CD14-positive monocyte (primary cell): ENCODE results near the gene SLCO3A1. TPM values are rescaled to one million over a fixed set of nuclear protein-coding genes. Genes with fewer than 3 reads are reported as not detected.

Experiments
- DNase-seq, 3 donors: peaks; one replicate each; pipeline ENCODE4 v3.0.0-alpha.2; 2011 to 2022
- H2AFZ ChIP-seq: 2 replicates; pipeline ENCODE4 v1.6.0; 2012; ENCODE audit warnings: mild to moderate bottlenecking, low read depth, low read length, inconsistent platforms; ENCODE audit not compliant: insufficient read depth, poor library complexity, severe bottlenecking
- H3K27ac ChIP-seq, 2 donors: 1 replicate in 1 of 2; 2 replicates in 1 of 2; pipeline ENCODE4 v1.5.1; 2012 to 2013; ENCODE audit warnings: low read length in 2 of 2, control low read depth in 1 of 2, inconsistent platforms in 1 of 2, low read depth in 1 of 2, mild to moderate bottlenecking in 1 of 2
- H3K27me3 ChIP-seq, 2 donors: one replicate each; pipeline versions ENCODE4 v1.6.0 to v1.6.1; 2011 to 2013; ENCODE audit warnings: low read length in 2 of 2; ENCODE audit not compliant: control insufficient read depth in 2 of 2, insufficient read depth in 2 of 2
- H3K36me3 ChIP-seq, 2 donors: replicated peaks in 1 of 2; 1 replicate in 1 of 2; 2 replicates in 1 of 2; pipeline versions ENCODE4 v1.5.1 to v1.6.1; 2012 to 2013; ENCODE audit warnings: low read length in 2 of 2, control low read depth in 1 of 2, inconsistent platforms in 1 of 2, mild to moderate bottlenecking in 1 of 2; ENCODE audit not compliant: insufficient read depth in 2 of 2, control insufficient read depth in 1 of 2
- H3K4me1 ChIP-seq, 2 donors: 1 replicate in 1 of 2; 2 replicates in 1 of 2; pipeline versions ENCODE4 v1.5.1 to v1.6.1; 2012 to 2013; ENCODE audit warnings: low read length in 2 of 2, control low read depth in 1 of 2, inconsistent platforms in 1 of 2, mild to moderate bottlenecking in 1 of 2, moderate library complexity in 1 of 2; ENCODE audit not compliant: insufficient read depth in 2 of 2, control insufficient read depth in 1 of 2
- H3K4me2 ChIP-seq: replicated peaks from 2 replicates; pipeline ENCODE3; 2012; ENCODE audit warnings: low read length, moderate library complexity, mild to moderate bottlenecking; ENCODE audit not compliant: poor library complexity, severe bottlenecking; ENCODE audit errors: extremely low read depth
- H3K4me3 ChIP-seq, 3 experiments: fragments of 200-600 bp in 1 of 3; sonication (generic) in 1 of 3; replicated peaks in 1 of 3; 1 replicate in 2 of 3; 2 replicates in 1 of 3; pipeline ENCODE4 v1.5.1; 2011 to 2013; ENCODE audit warnings: low read length in 3 of 3, mild to moderate bottlenecking in 3 of 3, control low read depth in 2 of 3, low read depth in 2 of 3, inconsistent platforms in 1 of 3, moderate library complexity in 1 of 3
- H3K79me2 ChIP-seq: 2 replicates; pipeline ENCODE4 v1.6.0; 2012; ENCODE audit warnings: mild to moderate bottlenecking, control low read depth, inconsistent platforms, low read length, moderate library complexity; ENCODE audit not compliant: insufficient read depth
- H3K9ac ChIP-seq: 2 replicates; pipeline ENCODE4 v1.6.0; 2017; ENCODE audit warnings: low read length, mild to moderate bottlenecking; ENCODE audit not compliant: insufficient read depth, poor library complexity, severe bottlenecking
- H3K9me3 ChIP-seq, 2 donors: replicated peaks in 1 of 2; 1 replicate in 1 of 2; 2 replicates in 1 of 2; pipeline versions ENCODE4 v1.5.1 to v1.6.1; 2012 to 2013; ENCODE audit warnings: low read length in 2 of 2, control low read depth in 1 of 2; ENCODE audit not compliant: control insufficient read depth in 1 of 2, insufficient read depth in 1 of 2
- H4K20me1 ChIP-seq: 2 replicates; pipeline ENCODE4 v1.6.0; 2012; ENCODE audit warnings: mild to moderate bottlenecking, low read length, control low read depth, moderate library complexity; ENCODE audit not compliant: insufficient read depth
- H3K27ac Mint-ChIP-seq, 7 donors: one replicate each; pipeline ENCODE4 v1.8.0; 2020; ENCODE audit warnings: mild to moderate bottlenecking in 7 of 7, mixed read lengths in 7 of 7, moderate library complexity in 6 of 7, inconsistent platforms in 2 of 7
- H3K27me3 Mint-ChIP-seq, 3 donors: one replicate each; pipeline ENCODE4 v1.8.0; 2021 to 2022; ENCODE audit warnings: low read depth in 3 of 3, mild to moderate bottlenecking in 3 of 3, mixed read lengths in 3 of 3, moderate library complexity in 3 of 3, inconsistent platforms in 1 of 3
- H3K36me3 Mint-ChIP-seq, 2 donors: one replicate each; pipeline ENCODE4 v1.8.0; 2020; ENCODE audit warnings: mixed read lengths in 2 of 2, inconsistent platforms in 1 of 2, mild to moderate bottlenecking in 1 of 2
- H3K4me1 Mint-ChIP-seq: one replicate; pipeline ENCODE4 v1.8.0; 2020; ENCODE audit warnings: mild to moderate bottlenecking, mixed read lengths
- H3K4me3 Mint-ChIP-seq, 2 donors: one replicate each; pipeline ENCODE4 v1.8.0; 2020; ENCODE audit warnings: mild to moderate bottlenecking in 2 of 2, mixed read lengths in 2 of 2, moderate library complexity in 1 of 2
- H3K9me3 Mint-ChIP-seq, 7 donors: one replicate each; pipeline ENCODE4 v1.8.0; 2020 to 2022; ENCODE audit warnings: mixed read lengths in 7 of 7, mild to moderate bottlenecking in 6 of 7, moderate library complexity in 6 of 7, inconsistent platforms in 2 of 7
- CTCF ChIP-seq: fragments of 200-600 bp; IDR thresholded peaks from one replicate; pipeline ENCODE4 v1.8.0; 2022; ENCODE audit warnings: antibody characterized with exemption, mild to moderate bottlenecking
- WGBS: methylation state at CpG from one replicate; pipeline ENCODE4 v1.1.5; 2013; ENCODE audit warnings: missing lambda C conversion rate; ENCODE audit not compliant: insufficient coverage; 5-methylcytosine and 5-hydroxymethylcytosine counted together
- intact Hi-C, 2 donors: fragments of 100-400 bp; cut with micrococcal nuclease; formaldehyde crosslinking; loops; one replicate each; pipeline versions ENCODE4 v1.15.0 to v1.15.1; 2023
- polyA plus RNA-seq, 3 donors: library from polyadenylated mRNA; depleted of rRNA in 1 of 3; unstranded in 2 of 3; stranded (reverse) in 1 of 3; fragments of 300-500 nt in 2 of 3; fragments of >200 nt in 1 of 3; fragmentation: Illumina TruSeq in 2 of 3; gene quantifications; 1 replicate in 2 of 3; 2 replicates in 1 of 3; pipeline ENCODE4 v1.2.3, GENCODE V29; 2012 to 2021

SLCO3A1 gene
- polyA plus RNA-seq, 3 donors: 53.7 to 76.2 (median 62.8) TPM

DNA sequence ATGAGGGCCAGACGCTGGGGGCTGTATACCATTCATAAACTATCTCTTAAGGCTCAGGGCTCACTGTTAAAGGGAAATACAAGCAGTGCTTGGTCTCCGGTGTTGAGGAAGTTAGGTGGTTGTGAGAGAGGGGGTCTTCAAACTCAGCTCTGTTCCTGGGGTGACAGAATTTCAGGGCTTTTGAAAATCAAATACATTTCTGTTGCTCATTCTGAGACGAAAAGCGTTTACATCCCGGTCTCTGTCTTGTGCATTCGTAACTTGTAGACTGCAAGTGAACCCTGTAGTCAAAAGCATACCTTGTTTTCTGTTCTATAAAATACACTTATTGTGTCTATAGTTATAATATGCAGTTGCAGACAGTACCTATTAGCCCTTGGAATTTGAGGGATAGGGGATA lies 1.7 kb downstream of the SLCO3A1 start:
- Histone ChIP-seq H3K4me2 (peak overlapping the region; percentile 97), H3K79me2 (peaks cover 70% of the 10 kb centered on the region), H3K4me3 (peak overlapping the region; percentile 76 to 99 (median 79)), H3K27ac (peak overlapping the region in 1 of 2 donors; percentile 87), H3K36me3 (peaks cover 2 to 10% of the 10 kb centered on the region in 2 donors), H3K9ac (peak overlapping the region; percentile 94), H3K9me3 (peaks cover 0 to 3% of the 10 kb centered on the region in 2 donors), H3K27me3 (no peaks in the 10 kb centered on the region), H3K4me1 (peaks cover 80 to 81% of the 10 kb centered on the region in 2 donors), H2AFZ (no peak overlapping the region), H4K20me1 (peaks cover 47% of the 10 kb centered on the region)
- H3K36me3 Mint-ChIP-seq: peaks cover 14 to 40% of the 10 kb centered on the region in 2 donors
- intact Hi-C loops: loop anchor here (2.0 to 10.0 kb wide), 3 partner anchors 90 to 940 kb away; no protein-coding TSS in a partner anchor
- peak overlapping the region; percentile 88 to 93 for H3K4me3 Mint-ChIP-seq
- DNase-seq: no peak
- no peak for TF ChIP-seq CTCF
- peaks cover 0 to 2% (median 0%) of the 10 kb centered on the region in 7 donors for H3K9me3 Mint-ChIP-seq
- 67% methylated on average over 3 of the region's 6 CpGs for WGBS
- peaks cover 77% of the 10 kb centered on the region for H3K4me1 Mint-ChIP-seq
- H3K27ac Mint-ChIP-seq: peak overlapping the region; percentile 93 to 99 (median 96)
- no peaks in the 10 kb centered on the region for H3K27me3 Mint-ChIP-seq

DNA sequence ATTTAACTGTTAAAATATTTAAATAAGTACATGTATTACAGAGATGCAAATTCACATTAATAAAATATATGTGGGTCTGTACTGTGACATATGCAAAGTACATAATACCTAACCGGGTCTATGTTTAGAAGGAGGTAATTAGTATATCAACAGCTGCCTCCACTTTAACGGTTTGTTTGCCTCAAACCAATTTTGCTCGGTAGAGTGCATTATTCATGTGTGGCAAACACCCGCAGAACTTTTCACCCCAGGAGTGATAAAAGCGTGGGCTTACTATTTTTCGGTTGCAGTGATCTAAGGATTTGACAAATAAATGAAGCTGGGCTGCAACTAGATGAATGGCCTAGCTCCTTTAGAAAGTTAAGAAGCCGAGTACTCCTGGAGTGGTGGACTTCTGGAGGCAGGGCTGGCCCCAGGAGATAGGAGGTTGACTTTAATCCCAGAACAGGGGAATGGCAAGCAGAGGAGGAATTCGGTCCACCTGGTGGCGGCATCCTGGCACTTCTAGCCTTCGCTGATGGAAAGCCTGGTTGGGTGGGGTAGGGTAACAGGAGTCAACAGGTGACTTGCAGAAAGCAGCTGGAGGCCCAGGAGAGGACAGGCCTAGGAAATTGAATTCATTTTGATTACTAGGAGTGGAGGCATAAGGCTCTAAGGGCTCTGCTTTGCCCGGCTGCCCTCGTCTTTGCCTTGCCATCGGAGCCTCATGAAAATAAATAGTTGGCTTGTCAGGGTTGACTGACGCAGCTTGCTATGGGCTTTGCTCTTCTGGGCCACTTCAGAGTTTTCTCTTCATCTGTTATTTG lies 2.4 kb downstream of the SLCO3A1 start:
- peak overlapping the region in 6 of 7 donors; percentile 46 to 99 (median 96) for H3K27ac Mint-ChIP-seq
- peaks cover 78% of the 10 kb centered on the region for H3K4me1 Mint-ChIP-seq
- Histone ChIP-seq H3K27me3 (no peaks in the 10 kb centered on the region), H3K9ac (no peak overlapping the region), H3K9me3 (no peaks in the 10 kb centered on the region), H3K4me1 (peaks cover 80 to 81% of the 10 kb centered on the region in 2 donors), H3K4me2 (peak overlapping the region; percentile 97), H3K4me3 (peak overlapping the region in 1 of 3 experiments; percentile 79), H3K79me2 (peaks cover 74% of the 10 kb centered on the region), H3K36me3 (peaks cover 2 to 10% of the 10 kb centered on the region in 2 donors), H4K20me1 (peaks cover 54% of the 10 kb centered on the region), H3K27ac (no peak overlapping the region), H2AFZ (no peak overlapping the region)
- intact Hi-C loops: loop anchor here (2.0 to 10.0 kb wide), 3 partner anchors 89 to 941 kb away; no protein-coding TSS in a partner anchor
- peaks cover 0 to 2% (median 0%) of the 10 kb centered on the region in 7 donors for H3K9me3 Mint-ChIP-seq
- no peak for DNase-seq
- H3K4me3 Mint-ChIP-seq: peak overlapping the region; percentile 16 to 93
- TF ChIP-seq CTCF: no peak
- peaks cover 14 to 45% of the 10 kb centered on the region in 2 donors for H3K36me3 Mint-ChIP-seq
- H3K27me3 Mint-ChIP-seq: no peaks in the 10 kb centered on the region
- 92% methylated on average over 11 of the region's 14 CpGs for WGBS
